KMS-11 (cell line): Measurements from ENCODE around the gene EMX2.

Experiments used
- H2AFZ ChIP-seq: fragments of 200-600 bp; sonication (generic); 2 replicates; pipeline ENCODE4 v1.6.1; 2016; ENCODE audit warnings: antibody characterized with exemption, mixed run types, low read depth
- H3K27ac ChIP-seq: fragments of 200-600 bp; sonication (generic); 2 replicates; pipeline ENCODE4 v1.6.1; 2016; ENCODE audit warnings: mild to moderate bottlenecking, mixed run types
- H3K27me3 ChIP-seq: fragments of 200-600 bp; sonication (generic); 2 replicates; pipeline ENCODE4 v1.6.1; 2017; ENCODE audit warnings: mild to moderate bottlenecking, low read depth, mixed run types, moderate library complexity; ENCODE audit not compliant: insufficient read depth
- H3K36me3 ChIP-seq: fragments of 200-600 bp; sonication (generic); 2 replicates; pipeline ENCODE4 v1.6.1; 2017; ENCODE audit warnings: mild to moderate bottlenecking, mixed run types; ENCODE audit not compliant: insufficient read depth
- H3K4me1 ChIP-seq: fragments of 200-600 bp; sonication (generic); 2 replicates; pipeline ENCODE4 v1.6.1; 2016; ENCODE audit warnings: mild to moderate bottlenecking, low read depth, mixed run types; ENCODE audit not compliant: poor library complexity, severe bottlenecking
- H3K4me2 ChIP-seq: fragments of 200-600 bp; sonication (generic); 2 replicates; pipeline ENCODE4 v1.7.0; 2016; ENCODE audit warnings: mild to moderate bottlenecking, mixed run types
- H3K4me3 ChIP-seq: fragments of 200-600 bp; sonication (generic); IDR thresholded peaks from 2 replicates; pipeline ENCODE4 v1.6.1; 2017; ENCODE audit warnings: low read depth, low read length, mixed read lengths; ENCODE audit not compliant: insufficient read depth
- H3K79me2 ChIP-seq: fragments of 200-600 bp; sonication (generic); 2 replicates; pipeline ENCODE4 v1.6.1; 2016; ENCODE audit warnings: low read depth, mixed run types; ENCODE audit not compliant: insufficient read depth
- H3K9ac ChIP-seq: fragments of 200-600 bp; sonication (generic); 2 replicates; pipeline ENCODE4 v1.6.1; 2016; ENCODE audit warnings: mild to moderate bottlenecking, mixed run types
- H4K20me1 ChIP-seq: fragments of 200-600 bp; sonication (generic); 2 replicates; pipeline ENCODE4 v1.6.1; 2016; ENCODE audit warnings: mild to moderate bottlenecking, mixed run types; ENCODE audit not compliant: insufficient read depth
- TF ChIP-seq, protein P1 (sequence below): fragments of 200-600 bp; sonication (generic); conservative IDR thresholded peaks from 2 replicates; pipeline ENCODE4 v1.6.1; 2017; ENCODE audit warnings: low read depth, mild to moderate bottlenecking, antibody characterized with exemption, low read length, moderate library complexity, mixed read lengths

Gene EMX2

DNA sequence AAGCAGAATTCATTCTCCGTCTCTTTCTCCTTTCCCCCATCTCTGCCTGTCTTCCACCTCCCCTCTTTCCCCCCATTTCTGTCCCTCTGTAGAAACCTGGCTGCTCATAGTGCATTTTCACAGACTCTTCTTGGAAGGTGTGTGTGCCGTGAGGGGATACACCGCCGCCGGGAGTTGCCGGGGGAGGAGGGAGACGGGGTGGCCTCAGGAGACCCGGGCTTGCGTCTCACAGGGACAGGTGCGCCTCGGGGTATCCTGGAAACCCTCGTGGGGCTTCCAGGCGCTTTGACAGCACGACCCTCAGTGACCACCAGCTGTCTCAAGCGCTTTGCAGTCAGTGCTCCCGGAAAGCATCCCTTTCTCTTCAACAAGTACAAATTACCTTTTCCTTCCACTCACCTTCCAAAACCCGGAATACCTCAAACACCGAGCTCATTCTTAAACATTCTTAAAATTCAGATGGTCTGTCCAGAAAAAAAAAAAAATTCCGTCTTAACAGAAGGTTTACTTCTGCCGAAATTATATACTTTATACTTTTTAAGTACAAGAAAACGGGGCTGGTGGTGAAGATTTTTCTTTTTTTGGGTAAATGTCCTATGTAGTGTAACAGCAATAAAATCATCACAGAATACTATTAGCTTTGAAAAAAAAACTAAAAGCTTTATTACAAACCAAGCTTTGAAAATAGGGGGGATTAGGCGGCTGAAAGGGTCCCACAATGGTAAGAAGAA, 8.2 kb downstream of the EMX2 start:
- Histone ChIP-seq H3K9ac (no peak overlapping the region), H3K4me2 (no peak overlapping the region), H3K4me3 (no peak overlapping the region), H3K4me1 (no peaks in the 10 kb centered on the region), H4K20me1 (no peaks in the 10 kb centered on the region), H3K27me3 (no peaks in the 10 kb centered on the region), H3K36me3 (no peaks in the 10 kb centered on the region), H3K79me2 (no peaks in the 10 kb centered on the region), H3K27ac (no peak overlapping the region), H2AFZ (no peak overlapping the region)
- TF ChIP-seq, protein P1, sequence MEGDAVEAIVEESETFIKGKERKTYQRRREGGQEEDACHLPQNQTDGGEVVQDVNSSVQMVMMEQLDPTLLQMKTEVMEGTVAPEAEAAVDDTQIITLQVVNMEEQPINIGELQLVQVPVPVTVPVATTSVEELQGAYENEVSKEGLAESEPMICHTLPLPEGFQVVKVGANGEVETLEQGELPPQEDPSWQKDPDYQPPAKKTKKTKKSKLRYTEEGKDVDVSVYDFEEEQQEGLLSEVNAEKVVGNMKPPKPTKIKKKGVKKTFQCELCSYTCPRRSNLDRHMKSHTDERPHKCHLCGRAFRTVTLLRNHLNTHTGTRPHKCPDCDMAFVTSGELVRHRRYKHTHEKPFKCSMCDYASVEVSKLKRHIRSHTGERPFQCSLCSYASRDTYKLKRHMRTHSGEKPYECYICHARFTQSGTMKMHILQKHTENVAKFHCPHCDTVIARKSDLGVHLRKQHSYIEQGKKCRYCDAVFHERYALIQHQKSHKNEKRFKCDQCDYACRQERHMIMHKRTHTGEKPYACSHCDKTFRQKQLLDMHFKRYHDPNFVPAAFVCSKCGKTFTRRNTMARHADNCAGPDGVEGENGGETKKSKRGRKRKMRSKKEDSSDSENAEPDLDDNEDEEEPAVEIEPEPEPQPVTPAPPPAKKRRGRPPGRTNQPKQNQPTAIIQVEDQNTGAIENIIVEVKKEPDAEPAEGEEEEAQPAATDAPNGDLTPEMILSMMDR, result no peak

DNA sequence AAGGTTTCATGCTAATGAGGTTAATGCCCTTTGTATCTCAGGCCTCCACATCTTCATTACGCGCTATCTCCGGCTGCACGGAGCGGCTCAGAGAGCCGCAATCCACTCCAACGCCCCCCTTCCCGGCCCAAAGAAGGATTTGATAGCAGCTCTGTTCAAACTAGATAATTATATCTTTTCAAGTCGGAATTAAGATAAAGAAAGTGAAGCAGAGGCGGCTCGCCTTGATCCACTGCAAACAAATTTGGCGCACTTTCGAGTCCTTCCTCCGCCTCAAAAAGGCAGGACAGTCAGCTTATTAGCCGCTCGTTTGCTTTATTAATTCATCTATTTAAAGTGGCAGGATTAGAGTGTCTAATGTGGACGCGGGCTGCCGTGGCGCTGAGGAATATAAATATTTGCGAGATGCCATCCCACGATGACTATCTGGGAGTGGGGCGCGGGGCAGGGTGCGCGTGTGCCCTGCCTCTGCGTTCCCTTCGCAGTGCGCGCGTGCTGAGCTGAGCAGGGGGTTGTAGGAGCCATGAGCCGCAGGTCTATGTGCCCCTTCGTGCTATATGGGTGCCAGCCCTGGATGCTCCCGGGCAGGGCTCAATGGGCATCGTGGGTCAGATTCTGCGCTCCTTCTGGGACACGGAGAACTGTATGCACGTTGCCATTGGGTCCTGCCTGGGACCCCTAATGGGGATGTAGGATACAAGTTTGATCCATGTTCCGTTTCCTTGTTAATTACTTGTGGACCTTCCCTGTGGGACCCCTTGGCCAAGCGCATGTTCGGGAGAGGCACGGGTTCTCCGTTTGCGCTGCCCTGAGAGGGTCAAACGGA, 9.0 kb downstream of the EMX2 start:
- Histone ChIP-seq H3K36me3 (no peaks in the 10 kb centered on the region), H3K79me2 (no peaks in the 10 kb centered on the region), H2AFZ (no peak overlapping the region), H3K4me3 (no peak overlapping the region), H3K27me3 (no peaks in the 10 kb centered on the region), H3K4me2 (no peak overlapping the region), H3K4me1 (no peaks in the 10 kb centered on the region), H3K27ac (no peak overlapping the region), H3K9ac (no peak overlapping the region), H4K20me1 (no peaks in the 10 kb centered on the region)
- TF ChIP-seq, protein P1, result no peak

DNA sequence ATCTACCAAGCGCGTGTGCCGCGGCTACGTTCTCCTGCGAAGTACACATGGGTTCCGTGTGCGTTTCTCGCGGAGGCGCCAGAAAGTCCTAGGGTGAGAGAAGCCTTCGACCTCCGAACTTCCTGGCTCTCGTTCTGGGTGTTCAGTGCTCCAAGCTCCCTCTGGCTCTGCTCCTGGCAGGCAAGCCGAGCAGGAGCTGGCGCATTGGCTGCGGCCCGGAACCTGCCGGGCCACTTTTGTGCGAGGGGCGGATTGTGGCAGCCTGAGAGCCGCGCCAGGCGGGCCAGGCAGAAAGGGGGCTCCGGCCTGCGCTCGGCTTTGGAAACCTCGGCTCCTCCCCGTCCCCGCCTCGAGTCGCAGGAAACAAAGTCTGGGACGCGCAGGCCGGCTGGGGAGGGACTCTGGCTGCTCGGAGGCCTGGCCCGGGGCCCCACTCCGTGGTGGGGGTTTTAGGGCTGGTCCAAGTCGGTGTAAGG, 9.6 kb downstream of the EMX2 start:
- H3K4me1 ChIP-seq, result no peaks in the 10 kb centered on the region
- H3K4me2 ChIP-seq, result no peak overlapping the region
- no peak overlapping the region for H3K9ac ChIP-seq
- H3K27ac ChIP-seq, result no peak overlapping the region
- H2AFZ ChIP-seq, result no peak overlapping the region
- no peaks in the 10 kb centered on the region for H3K79me2 ChIP-seq
- no peak overlapping the region for H3K4me3 ChIP-seq
- no peaks in the 10 kb centered on the region for H4K20me1 ChIP-seq
- H3K36me3 ChIP-seq, result no peaks in the 10 kb centered on the region
- TF ChIP-seq, protein P1, result no peak
- H3K27me3 ChIP-seq, result no peaks in the 10 kb centered on the region

DNA sequence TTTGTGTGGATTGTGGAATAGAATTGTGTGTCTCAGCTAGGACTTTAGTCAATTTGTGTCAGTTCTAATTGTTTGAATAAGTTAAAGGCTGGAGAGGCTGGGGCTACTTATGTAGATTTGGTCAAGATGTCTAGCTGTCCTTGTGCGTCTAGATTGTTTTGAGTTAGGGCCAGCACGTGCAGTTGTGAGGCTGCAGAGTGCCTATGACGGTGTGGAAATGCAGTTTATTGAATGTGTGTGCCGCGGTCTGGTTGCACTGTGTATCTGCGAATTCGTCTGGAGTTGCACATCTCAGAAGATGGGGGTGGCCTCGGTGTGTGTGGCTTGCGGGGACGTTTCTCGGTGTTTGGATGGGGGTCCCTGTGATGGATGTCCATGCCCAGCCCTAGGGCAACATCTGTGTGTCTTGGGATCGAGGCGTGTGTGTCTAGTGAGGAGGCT, 10.2 kb downstream of the EMX2 start:
- no peaks in the 10 kb centered on the region for H3K36me3 ChIP-seq
- no peak overlapping the region for H2AFZ ChIP-seq
- no peaks in the 10 kb centered on the region for H3K27me3 ChIP-seq
- TF ChIP-seq, protein P1, result no peak
- no peaks in the 10 kb centered on the region for H3K79me2 ChIP-seq
- H3K27ac ChIP-seq, result no peak overlapping the region
- no peak overlapping the region for H3K4me2 ChIP-seq
- no peak overlapping the region for H3K4me3 ChIP-seq
- no peak overlapping the region for H3K9ac ChIP-seq
- H3K4me1 ChIP-seq, result no peaks in the 10 kb centered on the region
- no peaks in the 10 kb centered on the region for H4K20me1 ChIP-seq
